ENCODE measurements around the gene FGR.

GRCh38 chr1:27585684-27586083 is 49.3 kb downstream of the FGR start:
- no peak for TF ChIP-seq ZNF24 (IDR thresholded peaks at IDR 0.05)
- TF ChIP-seq ZNF766 (CRISPR knock-in tag; IDR thresholded peaks at IDR 0.05; ENCODE audit: borderline replicate concordance) = no peak
- TF ChIP-seq SMC3 (IDR thresholded peaks at IDR 0.05; ENCODE audit: low read length) = no peak
- TF ChIP-seq ZNF44 (CRISPR knock-in tag; IDR thresholded peaks at IDR 0.05) = no peak
- TF ChIP-seq CTCF (CRISPR knock-in tag; IDR thresholded peaks at IDR 0.05) = no peak
- TF ChIP-seq PCBP1 (IDR thresholded peaks at IDR 0.05; ENCODE audit: borderline replicate concordance, low read depth, low read length) = no peak
